ENCODE data around the gene KCNJ15. TPM values are rescaled to one million over a fixed set of nuclear protein-coding genes. Genes with fewer than 3 reads are reported as not detected.

Gene KCNJ15
- total RNA-seq, 2 donors from 2014 or later, result 0.33 to 1.3 TPM

DNA sequence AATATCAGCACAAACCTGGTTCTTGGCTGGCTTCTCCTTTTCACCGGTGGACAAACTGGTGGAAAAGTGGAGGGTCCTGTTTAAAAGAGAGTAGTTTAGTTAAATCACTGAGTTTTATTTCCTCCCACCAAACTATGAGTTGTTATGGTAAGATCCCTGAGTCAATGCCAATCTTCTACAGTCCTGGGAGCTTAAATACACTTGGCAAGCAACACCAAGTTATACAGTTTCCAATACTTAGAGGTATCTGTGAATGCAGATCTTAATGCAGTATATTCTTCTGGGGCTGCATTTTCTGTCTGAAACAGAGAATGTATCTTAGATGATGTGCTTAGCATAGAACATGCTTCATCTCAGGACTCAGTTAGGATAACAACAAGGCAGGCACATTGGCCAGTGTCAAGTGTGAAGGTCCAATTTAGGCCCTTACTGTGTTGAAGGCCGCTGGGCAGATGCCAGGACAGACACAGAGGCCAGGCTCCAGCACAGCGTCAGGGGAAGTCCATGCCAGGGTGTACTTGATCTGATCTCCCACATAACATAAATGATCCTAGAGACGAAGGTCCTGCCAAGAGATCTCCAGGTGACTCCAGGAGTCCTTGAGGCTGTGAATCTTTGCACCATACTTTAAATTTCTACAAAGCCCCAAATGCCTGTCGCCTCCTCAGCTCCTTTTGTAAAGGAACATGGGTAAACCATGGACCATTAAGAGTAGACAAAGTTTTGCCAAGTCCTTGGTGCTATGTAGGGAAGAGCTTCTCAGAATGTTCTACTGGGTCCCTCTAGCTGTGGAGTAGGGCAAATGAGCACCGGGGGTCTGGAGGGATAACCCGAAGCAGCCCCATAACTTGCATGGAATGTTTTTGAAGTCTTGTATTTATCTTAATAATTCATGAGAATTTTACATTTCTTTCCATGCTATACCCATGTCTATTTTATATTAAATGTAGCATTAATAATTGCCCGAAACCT is 76.8 kb downstream of the KCNJ15 start:
- no peaks in the 10 kb centered on the region for H3K27me3 ChIP-seq
- DNase-seq (ENCODE audit: low spot score), result no peak
- H3K27ac ChIP-seq, result no peak overlapping the region
- no peaks in the 10 kb centered on the region for H3K9me3 ChIP-seq
- H3K4me3 ChIP-seq, result no peak overlapping the region
- no peaks in the 10 kb centered on the region for H3K36me3 ChIP-seq
- H3K4me1 ChIP-seq, result no peaks in the 10 kb centered on the region
- TF ChIP-seq, protein P1, sequence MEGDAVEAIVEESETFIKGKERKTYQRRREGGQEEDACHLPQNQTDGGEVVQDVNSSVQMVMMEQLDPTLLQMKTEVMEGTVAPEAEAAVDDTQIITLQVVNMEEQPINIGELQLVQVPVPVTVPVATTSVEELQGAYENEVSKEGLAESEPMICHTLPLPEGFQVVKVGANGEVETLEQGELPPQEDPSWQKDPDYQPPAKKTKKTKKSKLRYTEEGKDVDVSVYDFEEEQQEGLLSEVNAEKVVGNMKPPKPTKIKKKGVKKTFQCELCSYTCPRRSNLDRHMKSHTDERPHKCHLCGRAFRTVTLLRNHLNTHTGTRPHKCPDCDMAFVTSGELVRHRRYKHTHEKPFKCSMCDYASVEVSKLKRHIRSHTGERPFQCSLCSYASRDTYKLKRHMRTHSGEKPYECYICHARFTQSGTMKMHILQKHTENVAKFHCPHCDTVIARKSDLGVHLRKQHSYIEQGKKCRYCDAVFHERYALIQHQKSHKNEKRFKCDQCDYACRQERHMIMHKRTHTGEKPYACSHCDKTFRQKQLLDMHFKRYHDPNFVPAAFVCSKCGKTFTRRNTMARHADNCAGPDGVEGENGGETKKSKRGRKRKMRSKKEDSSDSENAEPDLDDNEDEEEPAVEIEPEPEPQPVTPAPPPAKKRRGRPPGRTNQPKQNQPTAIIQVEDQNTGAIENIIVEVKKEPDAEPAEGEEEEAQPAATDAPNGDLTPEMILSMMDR (IDR thresholded peaks at IDR 0.05), result peak in 1 of 2 donors; percentile 49

DNA sequence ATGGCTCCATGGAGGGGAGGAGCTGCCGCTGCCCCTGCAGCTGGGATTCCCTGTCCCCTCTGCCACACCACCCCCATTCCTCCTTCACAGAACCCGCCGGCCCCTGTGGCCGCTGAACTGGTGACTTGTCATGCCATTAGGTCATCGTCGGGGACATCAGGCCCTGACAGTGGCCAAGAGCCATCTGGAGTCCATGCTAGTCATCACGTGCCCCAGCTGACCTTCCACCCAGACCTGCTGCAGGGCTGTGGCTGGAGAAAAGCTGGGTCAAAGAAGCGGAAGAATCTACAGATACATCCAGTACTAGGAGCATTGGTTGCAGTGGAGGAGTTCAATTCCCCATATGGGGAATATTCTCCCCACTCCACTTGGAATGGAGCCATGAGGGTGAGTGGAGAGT is 78.1 kb downstream of the KCNJ15 start:
- Histone ChIP-seq H3K36me3 (no peaks in the 10 kb centered on the region), H3K9me3 (no peaks in the 10 kb centered on the region), H3K4me1 (no peaks in the 10 kb centered on the region), H3K27me3 (no peaks in the 10 kb centered on the region), H3K27ac (no peak overlapping the region), H3K4me3 (no peak overlapping the region)
- DNase-seq (ENCODE audit: low spot score), result no peak
- TF ChIP-seq, protein P1 (IDR thresholded peaks at IDR 0.05), result no peak

DNA sequence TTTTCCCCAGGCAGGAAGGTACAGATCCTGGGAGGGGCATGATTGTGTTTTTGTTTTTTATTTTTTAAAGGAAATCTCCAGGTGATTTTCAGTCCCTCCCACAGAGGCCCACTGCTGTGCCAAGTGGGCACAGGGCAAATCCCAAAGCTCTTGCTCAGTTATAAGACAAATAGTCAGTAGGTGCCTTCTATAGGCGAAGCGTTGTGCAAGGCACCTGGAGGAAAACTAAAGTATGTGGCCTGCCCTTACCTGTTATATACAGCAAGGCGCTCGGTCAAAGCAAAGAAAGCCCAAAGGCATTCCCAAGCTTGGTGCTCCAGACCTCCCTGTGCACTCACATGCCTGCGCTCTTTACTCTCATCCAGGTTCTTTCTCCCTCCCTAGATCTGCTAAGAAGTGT is 81.0 kb downstream of the KCNJ15 start:
- H3K4me3 ChIP-seq, result no peak overlapping the region
- H3K4me1 ChIP-seq, result peaks cover 0 to under 1% of the 10 kb centered on the region in 2 donors
- TF ChIP-seq, protein P1 (IDR thresholded peaks at IDR 0.05), result no peak
- no peaks in the 10 kb centered on the region for H3K27me3 ChIP-seq
- no peak overlapping the region for H3K27ac ChIP-seq
- H3K36me3 ChIP-seq, result no peaks in the 10 kb centered on the region
- no peaks in the 10 kb centered on the region for H3K9me3 ChIP-seq
- DNase-seq (ENCODE audit: low spot score), result no peak

DNA sequence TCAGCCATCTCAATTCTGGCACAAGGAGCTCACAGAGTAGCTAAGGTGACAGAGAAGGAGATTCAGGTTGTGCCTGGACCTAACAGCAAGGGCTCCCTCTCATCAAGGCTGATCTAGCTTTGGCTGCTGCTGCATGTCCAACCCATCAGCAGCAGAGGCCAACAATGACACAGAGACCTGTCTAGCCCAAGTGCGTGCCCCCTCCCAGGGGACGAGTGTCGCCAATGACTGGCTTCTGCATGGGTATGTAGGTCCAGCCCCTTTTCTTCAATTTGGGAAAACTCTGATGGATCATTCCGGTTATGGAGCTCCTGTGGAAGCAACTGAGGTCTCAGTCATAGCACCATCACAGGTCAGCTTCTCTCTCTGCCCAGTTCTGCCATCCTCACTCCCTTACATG is 83.3 kb downstream of the KCNJ15 start:
- H3K27me3 ChIP-seq, result no peaks in the 10 kb centered on the region

DNA sequence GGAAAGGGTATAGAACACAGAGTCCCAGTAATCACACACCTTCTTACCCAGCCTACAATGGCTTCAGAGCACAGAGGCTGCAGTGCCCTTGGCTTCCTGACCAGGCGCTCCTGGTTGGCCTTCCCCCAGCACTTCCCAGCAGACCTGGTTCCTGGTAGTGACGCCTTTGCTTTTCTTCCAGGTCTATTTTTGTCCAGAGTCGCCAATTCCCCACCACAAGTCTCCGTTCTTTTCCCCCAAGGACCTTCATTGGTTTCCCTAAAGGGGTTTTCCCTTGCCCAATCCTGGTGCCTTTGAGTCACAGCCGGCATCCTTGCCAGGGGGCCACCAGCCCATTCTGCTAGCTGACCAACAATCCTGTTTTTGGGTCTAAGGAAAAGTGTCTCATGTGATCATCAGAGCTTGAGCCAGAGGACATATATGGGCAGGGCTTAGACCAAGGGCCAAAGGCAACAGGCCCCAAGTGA is 84.8 kb downstream of the KCNJ15 start:
- Histone ChIP-seq H3K4me1 (peaks cover 0 to 13% of the 10 kb centered on the region in 2 donors), H3K36me3 (no peaks in the 10 kb centered on the region), H3K9me3 (no peaks in the 10 kb centered on the region), H3K4me3 (no peak overlapping the region), H3K27ac (no peak overlapping the region), H3K27me3 (no peaks in the 10 kb centered on the region)
- DNase-seq (ENCODE audit: low spot score), result peak; percentile 68
- TF ChIP-seq, protein P1 (IDR thresholded peaks at IDR 0.05), result no peak

More for the DNA sequence above, 83.3 kb downstream of the KCNJ15 start:
- TF ChIP-seq, protein P1 (IDR thresholded peaks at IDR 0.05), result no peak
- no peak for DNase-seq (ENCODE audit: low spot score)
- Histone ChIP-seq H3K4me1 (peaks cover 0 to 13% of the 10 kb centered on the region in 2 donors), H3K4me3 (no peak overlapping the region), H3K9me3 (no peaks in the 10 kb centered on the region), H3K36me3 (no peaks in the 10 kb centered on the region), H3K27ac (no peak overlapping the region)

Measured in right atrium auricular region (tissue), 2 donors.